Prostate gland (tissue), 2 donors: ENCODE measurements around the gene EXOC3.

Source experiments
- CTCF ChIP-seq, 4 experiments: fragments of 200-600 bp in 2 of 4; fragments of 450-650 bp in 2 of 4; sonication (generic) in 2 of 4; IDR thresholded peaks; 1 replicate in 3 of 4; 2 replicates in 1 of 4; pipeline ENCODE4 v1.5.1; 2016 to 2019; ENCODE audit warnings: antibody characterized with exemption in 4 of 4, mild to moderate bottlenecking in 2 of 4, moderate library complexity in 2 of 4
- POLR2A ChIP-seq: fragments of 450-650 bp; IDR thresholded peaks from one replicate; pipeline ENCODE4 v1.6.1; 2016; ENCODE audit warnings: antibody characterized with exemption, mild to moderate bottlenecking

DNA sequence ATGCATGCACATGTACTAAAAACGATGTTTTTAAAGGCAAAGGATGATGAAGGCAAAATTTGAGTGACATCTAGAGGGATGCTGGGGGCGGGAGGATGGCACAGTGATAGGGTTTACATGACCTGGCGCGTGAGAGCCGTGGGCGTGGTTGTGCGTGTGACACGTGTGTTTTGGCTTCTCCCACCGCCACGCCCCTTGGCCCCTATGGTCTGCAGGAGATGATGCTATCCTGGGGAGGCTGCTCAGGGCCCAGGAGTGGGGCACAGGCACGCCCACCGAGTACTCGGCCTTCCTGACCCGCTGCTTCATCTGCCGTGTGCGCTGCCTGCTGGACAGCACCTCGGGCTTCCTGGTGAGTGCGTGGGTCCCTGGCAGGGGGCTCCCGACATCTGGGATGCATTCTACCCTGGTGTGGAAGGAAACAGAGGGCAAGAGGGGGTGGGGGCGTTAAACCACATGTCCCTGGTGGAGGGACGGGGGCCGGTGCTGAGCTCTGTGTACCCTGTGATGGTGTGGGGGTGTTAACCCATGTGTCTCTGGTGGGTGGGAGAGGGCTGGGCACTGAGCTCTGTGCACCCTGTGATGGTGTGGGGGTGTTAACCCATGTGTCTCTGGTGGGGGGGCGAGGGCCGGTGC lies 19.2 kb upstream of the EXOC3 start:
- TF ChIP-seq CTCF (IDR thresholded peaks at IDR 0.05) (no peak), POLR2A (no peak)
